IPS-18c (cell line): ENCODE measurements around the gene GHRHR.

ENCODE experiments used
- H3K4me3 ChIP-seq: 2 replicates; pipeline ENCODE4 v1.7.0; 2013; ENCODE audit warnings: low read depth, mild to moderate bottlenecking, low read length, moderate library complexity; ENCODE audit not compliant: insufficient read depth
- H3K9me3 ChIP-seq: one replicate; pipeline ENCODE4 v1.6.1; 2013; ENCODE audit warnings: mild to moderate bottlenecking, low read length, moderate library complexity; ENCODE audit not compliant: control insufficient read depth, insufficient read depth

Gene GHRHR

GRCh38 chr7:30963842-30964241 is at the start of gene GHRHR:
TSS of gene GHRHR (plus strand) at chr7:30963953. CDS start at chr7:30964069, 116 bp downstream.
- no peak within 1 kb of the TSS for H3K4me3 ChIP-seq

DNA sequence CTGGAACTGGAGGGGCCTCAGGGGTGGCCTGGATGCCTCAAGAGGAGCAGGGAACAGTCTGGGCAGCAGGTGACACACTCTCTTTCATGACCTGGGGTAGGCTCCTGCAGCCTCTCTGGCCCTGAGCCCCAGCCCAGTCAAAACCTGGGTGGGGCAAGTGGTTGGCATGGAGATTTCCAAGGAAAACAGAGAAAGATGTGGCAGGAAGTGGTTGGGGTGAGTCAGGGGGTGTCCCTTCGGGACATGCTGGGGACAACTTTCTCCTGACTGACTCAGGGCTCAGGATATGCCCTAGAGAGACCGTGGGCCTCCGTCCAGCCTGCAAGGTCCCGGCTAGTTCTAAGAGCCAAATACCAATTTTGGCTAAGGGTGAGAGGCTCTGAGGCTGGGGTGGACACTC is 49.2 kb upstream of the GHRHR start:
- Histone ChIP-seq H3K9me3 (no peaks in the 10 kb centered on the region), H3K4me3 (no peak overlapping the region)

More at GRCh38 chr7:30963842-30964241, at the start of gene GHRHR:
- no peaks in the 10 kb centered on the region for H3K9me3 ChIP-seq

GRCh38 chr7:30915005-30915601 is 48.6 kb upstream of the GHRHR start:
- no peak overlapping the region for H3K4me3 ChIP-seq
- H3K9me3 ChIP-seq, result no peaks in the 10 kb centered on the region

- H3K9me3 ChIP-seq, result no peaks in the 10 kb centered on the region
- H3K4me3 ChIP-seq, result no peak overlapping the region
Observed at GRCh38 chr7:30915751-30916150, 48.0 kb upstream of the GHRHR start.

DNA sequence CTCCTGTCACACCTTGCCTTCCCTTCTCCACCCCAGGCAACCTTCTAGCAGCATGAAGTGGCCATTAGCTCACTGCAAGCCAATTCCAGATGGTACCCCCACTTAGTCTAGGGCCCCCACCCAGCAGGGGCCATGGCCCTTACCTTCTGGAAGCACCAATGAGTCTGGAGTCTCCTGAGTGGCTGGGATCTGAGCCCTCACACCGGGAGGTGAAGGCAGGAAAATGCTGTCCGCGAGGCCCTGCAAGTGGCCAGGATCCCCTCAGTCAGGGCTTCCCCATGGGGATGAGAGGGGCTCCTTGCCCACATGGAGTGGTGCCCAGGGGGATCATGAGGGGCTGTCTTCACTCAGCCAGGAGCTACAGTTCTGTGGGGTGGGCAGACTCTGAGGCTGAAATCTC is 47.5 kb upstream of the GHRHR start:
- H3K4me3 ChIP-seq, result no peak overlapping the region
- H3K9me3 ChIP-seq, result no peaks in the 10 kb centered on the region

- Histone ChIP-seq H3K9me3 (no peaks in the 10 kb centered on the region), H3K4me3 (no peak overlapping the region)
Observed at GRCh38 chr7:30916767-30917166, 47.0 kb upstream of the GHRHR start.

DNA sequence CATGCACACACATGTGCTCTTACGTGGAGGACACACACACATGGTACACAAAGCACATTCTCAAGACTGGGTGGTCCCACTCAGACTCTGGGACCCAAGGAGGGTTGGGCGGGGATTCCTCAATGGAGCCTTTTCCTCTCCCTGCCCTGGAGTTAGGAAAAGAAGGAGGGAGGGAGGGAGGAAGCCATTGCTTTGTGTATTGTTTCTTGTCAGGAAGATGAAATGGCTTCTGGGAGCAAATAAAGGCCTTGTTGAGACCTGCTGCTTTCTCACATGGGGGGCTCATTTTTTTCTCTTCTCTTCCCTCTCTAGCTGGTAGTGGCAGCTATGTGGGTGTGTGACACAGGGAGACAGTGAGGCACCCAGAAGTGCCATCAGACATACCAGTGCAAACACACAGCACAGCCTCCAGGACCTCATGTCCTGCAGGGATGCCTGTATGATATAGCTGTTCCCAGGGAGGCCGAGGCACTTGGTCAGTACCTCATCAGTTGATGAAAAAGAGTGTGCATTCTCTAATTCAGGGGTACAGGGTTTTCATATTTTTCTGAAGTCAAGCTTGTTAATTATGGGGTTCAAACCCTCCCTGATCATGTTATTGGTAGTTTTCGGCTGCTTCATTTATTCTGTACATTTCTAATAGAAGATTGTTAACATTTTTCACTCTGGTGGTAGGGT is 46.4 kb upstream of the GHRHR start:
- H3K9me3 ChIP-seq, result no peaks in the 10 kb centered on the region
- no peak overlapping the region for H3K4me3 ChIP-seq

DNA sequence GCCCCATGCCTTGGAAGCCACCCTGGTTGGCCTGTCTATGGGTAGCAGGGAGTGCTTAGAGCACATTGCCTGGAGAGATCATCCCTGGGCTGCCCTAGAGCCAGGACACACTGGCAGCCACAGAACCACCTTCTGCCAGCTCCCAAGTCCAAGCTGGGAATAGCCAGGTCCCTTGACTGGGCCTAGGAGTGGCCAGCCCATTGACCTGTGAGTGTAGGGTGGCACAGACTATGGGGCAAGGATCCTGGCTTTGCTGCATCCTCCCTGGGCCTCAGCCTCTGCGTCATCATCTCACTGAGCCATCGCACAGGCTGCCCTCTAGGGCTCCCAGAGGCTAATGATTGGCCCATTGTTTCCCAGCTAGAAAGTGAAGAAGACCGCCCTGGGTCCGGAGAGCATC is 45.1 kb upstream of the GHRHR start:
- Histone ChIP-seq H3K4me3 (no peak overlapping the region), H3K9me3 (no peaks in the 10 kb centered on the region)

DNA sequence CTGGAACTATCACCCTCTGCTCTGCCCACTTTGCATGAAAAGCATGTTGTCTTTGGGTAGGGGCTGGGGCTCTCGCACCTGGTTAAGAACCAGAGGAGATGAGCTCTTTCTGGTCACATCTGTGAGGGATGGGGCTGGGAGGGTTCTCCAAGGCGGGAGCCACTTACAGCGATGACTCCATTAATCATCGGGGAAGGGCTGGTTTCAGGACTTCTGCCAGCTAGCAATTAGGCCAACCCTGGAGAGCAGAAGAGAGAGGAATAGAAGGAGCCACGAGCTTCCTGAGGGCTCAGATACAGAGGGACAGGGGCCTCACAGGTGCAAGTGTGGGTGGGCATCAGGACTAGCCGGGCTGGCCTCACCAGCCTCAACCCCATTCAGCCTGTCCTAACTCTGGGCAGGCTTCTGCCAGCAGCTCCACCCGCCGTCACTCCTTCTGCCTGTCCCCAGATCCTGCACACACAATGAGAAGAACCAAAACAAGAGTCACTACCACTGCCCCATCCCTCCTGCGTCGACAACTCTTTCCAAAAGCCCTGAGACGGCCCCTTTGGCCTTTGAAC is 43.7 kb upstream of the GHRHR start:
- no peaks in the 10 kb centered on the region for H3K9me3 ChIP-seq
- H3K4me3 ChIP-seq, result no peak overlapping the region

GRCh38 chr7:30920584-30921539 is 42.9 kb upstream of the GHRHR start:
- no peaks in the 10 kb centered on the region for H3K9me3 ChIP-seq

DNA sequence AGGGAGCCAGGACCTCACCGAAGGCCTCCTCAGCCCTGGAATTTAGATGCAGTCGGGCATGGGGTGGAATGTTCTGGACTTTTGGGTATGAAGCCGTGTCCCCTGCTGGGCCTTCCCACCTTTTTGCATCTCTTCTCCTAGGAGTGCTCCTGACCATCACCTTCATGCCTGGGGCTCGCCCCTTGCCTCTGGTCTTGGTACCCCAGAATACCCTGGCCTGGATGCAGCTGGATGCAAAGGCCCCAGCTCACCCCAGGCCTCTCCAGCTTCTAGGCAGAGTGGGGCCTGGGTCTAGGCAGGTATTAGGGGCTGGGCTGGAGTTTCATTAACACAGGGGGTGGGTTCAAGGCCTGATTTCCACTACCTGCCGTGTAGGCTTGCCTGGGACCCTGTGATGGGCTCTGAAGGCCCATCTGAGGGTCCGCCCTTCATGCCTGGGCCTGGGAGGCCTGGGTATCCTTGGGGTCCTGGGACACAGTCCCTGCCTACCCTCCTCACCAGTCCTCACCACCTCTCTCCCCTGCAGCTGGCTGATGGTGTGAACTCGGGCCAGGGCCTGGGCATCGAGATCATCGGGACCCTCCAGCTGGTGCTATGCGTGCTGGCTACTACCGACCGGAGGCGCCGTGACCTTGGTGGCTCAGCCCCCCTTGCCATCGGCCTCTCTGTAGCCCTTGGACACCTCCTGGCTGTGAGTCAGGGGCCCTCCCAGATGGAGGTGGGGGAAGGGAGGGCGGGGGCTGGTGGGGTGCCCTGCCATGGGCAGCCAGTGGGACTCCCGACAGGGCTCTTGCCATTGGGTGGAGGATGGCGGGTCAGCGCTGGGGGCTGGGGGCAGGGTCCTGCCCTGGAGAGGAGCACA is 42.0 kb upstream of the GHRHR start:
- no peak overlapping the region for H3K4me3 ChIP-seq
- no peaks in the 10 kb centered on the region for H3K9me3 ChIP-seq

More at GRCh38 chr7:30920584-30921539, 42.9 kb upstream of the GHRHR start:
- H3K4me3 ChIP-seq, result no peak overlapping the region

- H3K9me3 ChIP-seq, result no peaks in the 10 kb centered on the region
- no peak overlapping the region for H3K4me3 ChIP-seq
Observed at GRCh38 chr7:30922596-30922995, 41.2 kb upstream of the GHRHR start.

DNA sequence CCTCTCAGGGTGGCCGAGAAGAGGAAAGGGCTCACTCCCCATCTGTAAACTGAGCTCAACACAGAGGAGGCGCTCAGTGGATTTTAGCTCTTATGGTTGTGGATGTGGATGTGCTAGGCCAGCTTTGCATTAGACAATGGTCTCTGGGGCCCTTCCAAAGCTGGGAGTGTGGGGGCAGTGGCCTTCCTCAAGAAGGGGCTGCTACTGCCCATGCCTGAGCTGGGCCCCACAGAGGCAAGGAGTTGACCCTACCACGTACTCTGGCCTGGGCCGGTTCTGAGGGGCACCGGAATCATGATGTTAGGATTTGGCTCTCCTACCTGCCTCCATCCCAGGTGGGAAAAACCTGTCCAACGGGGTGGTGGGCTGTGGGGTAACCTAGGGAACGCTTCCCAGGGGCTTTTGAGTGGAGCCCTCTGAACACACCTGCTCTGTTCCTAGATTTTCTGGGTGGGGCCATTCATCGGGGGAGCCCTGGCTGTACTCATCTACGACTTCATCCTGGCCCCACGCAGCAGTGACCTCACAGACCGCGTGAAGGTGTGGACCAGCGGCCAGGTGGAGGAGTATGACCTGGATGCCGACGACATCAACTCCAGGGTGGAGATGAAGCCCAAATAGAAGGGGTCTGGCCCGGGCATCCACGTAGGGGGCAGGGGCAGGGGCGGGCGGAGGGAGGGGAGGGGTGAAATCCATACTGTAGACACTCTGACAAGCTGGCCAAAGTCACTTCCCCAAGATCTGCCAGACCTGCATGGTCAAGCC is 40.6 kb upstream of the GHRHR start:
- Histone ChIP-seq H3K9me3 (no peaks in the 10 kb centered on the region), H3K4me3 (no peak overlapping the region)

- Histone ChIP-seq H3K4me3 (no peak overlapping the region), H3K9me3 (no peaks in the 10 kb centered on the region)
Observed at GRCh38 chr7:30923774-30924413, 39.9 kb upstream of the GHRHR start.

DNA sequence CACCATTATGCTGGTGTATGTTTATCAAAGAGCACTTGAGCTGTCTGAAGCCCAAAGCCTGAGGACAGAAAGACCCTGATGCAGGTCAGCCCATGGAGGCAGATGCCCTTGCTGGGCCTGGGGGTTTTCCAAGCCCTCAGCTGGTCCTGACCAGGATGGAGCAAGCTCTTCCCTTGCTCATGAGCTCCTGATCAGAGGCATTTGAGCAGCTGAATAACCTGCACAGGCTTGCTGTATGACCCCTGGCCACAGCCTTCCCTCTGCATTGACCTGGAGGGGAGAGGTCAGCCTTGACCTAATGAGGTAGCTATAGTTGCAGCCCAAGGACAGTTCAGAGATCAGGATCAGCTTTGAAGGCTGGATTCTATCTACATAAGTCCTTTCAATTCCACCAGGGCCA is 39.1 kb upstream of the GHRHR start:
- Histone ChIP-seq H3K9me3 (no peaks in the 10 kb centered on the region), H3K4me3 (no peak overlapping the region)

- Histone ChIP-seq H3K4me3 (no peak overlapping the region), H3K9me3 (no peaks in the 10 kb centered on the region)
Observed at GRCh38 chr7:30925117-30925516, 38.6 kb upstream of the GHRHR start.
